Esophagus squamous epithelium (tissue), 5 donors: ENCODE measurements around the gene TICRR. TPM values are rescaled to one million over a fixed set of nuclear protein-coding genes. Genes with fewer than 3 reads are reported as not detected.
"Not testable (repeated sequence)": the region's sequence is repeated elsewhere in the genome, so short reads cannot be mapped to it uniquely, and the experiment has no call there.

Source experiments
- DNase-seq: peaks from one replicate; lab custom pipeline; 2025; lab: John Stamatoyannopoulos, UW
- H3K27ac ChIP-seq, 4 donors: fragments of 200-600 bp; sonication (generic); one replicate each; pipeline ENCODE4 v1.5.1; 2016 to 2019; ENCODE audit warnings: mild to moderate bottlenecking in 1 of 4
- H3K27me3 ChIP-seq, 4 donors: fragments of 200-600 bp; sonication (generic); 1 replicate in 3 of 4; 2 replicates in 1 of 4; pipeline versions ENCODE4 v1.5.1 to v1.6.0; 2017 to 2021; ENCODE audit warnings: antibody characterized with exemption in 1 of 4
- H3K36me3 ChIP-seq, 3 donors: fragments of 200-600 bp; sonication (generic); one replicate each; pipeline ENCODE4 v1.5.1; 2016 to 2019
- H3K4me1 ChIP-seq, 3 donors: fragments of 200-600 bp; sonication (generic); one replicate each; pipeline ENCODE4 v1.5.1; 2017 to 2019
- H3K4me3 ChIP-seq, 4 donors: fragments of 200-600 bp; sonication (generic); 1 replicate in 3 of 4; 2 replicates in 1 of 4; pipeline ENCODE4 v1.5.1; 2016 to 2019; ENCODE audit warnings: mild to moderate bottlenecking in 2 of 4, moderate library complexity in 1 of 4
- H3K9me3 ChIP-seq, 3 donors: fragments of 200-600 bp; sonication (generic); one replicate each; pipeline ENCODE4 v1.5.1; 2016 to 2019
- CTCF ChIP-seq, 6 experiments: fragments of 450-650 bp in 4 of 6; fragments of 200-600 bp in 2 of 6; sonication (generic) in 2 of 6; IDR thresholded peaks; one replicate each; pipeline ENCODE4 v1.5.1; 2016 to 2019; ENCODE audit warnings: antibody characterized with exemption in 6 of 6, mild to moderate bottlenecking in 4 of 6, moderate library complexity in 4 of 6
- POLR2A ChIP-seq, 4 donors: fragments of 450-650 bp; IDR thresholded peaks; one replicate each; pipeline ENCODE4 v1.6.1; 2017; ENCODE audit warnings: antibody characterized with exemption in 4 of 4, mild to moderate bottlenecking in 4 of 4, moderate library complexity in 3 of 4
- WGBS, 2 donors: methylation state at CpG; one replicate each; pipeline ENCODE4 v1.1.5; 2018; 5-methylcytosine and 5-hydroxymethylcytosine counted together
- intact Hi-C: fragments of 100-400 bp; cut with DNase I; formaldehyde crosslinking; loops from one replicate; pipeline ENCODE4 v1.15.0; 2022
- total RNA-seq, 4 donors: library from RNA; depleted of rRNA; stranded (reverse); fragments of >200 nt; gene quantifications; one replicate each; pipeline ENCODE4 v1.1.0, GENCODE V29; 2016
- donor health status: DM: yes; HTN: yes; CAD: no.

TICRR gene
- total RNA-seq, 4 donors from 2014 or later = 8.4 to 33.7 (median 10.1) TPM

GRCh38 chr15:89543389-89543788, 31.9 kb upstream of the TICRR start:
- DNase-seq = no peak
- 84 to 97% methylated on average over 3 to 4 of the region's 4 CpGs for whole genome bisulfite sequencing, 2 donors

GRCh38 chr15:89549138-89549537, 26.1 kb upstream of the TICRR start:
- H3K36me3 ChIP-seq, H3K27me3 ChIP-seq, intact Hi-C loops, DNase-seq, H3K4me3 ChIP-seq, H3K9me3 ChIP-seq: not testable (repeated sequence)
- peak overlapping the region in 3 of 4 donors; percentile 36 to 67 (median 59) for H3K27ac ChIP-seq
- WGBS, 2 donors = 44 to 59% methylated on average over 3 to 4 of the region's 4 CpGs
- peaks cover 0 to 53% (median 0%) of the 10 kb centered on the region in 3 donors for H3K4me1 ChIP-seq

More at GRCh38 chr15:89543389-89543788, 31.9 kb upstream of the TICRR start:
- Histone ChIP-seq H3K27me3 (no peaks in the 10 kb centered on the region), H3K36me3 (no peaks in the 10 kb centered on the region), H3K27ac (peak overlapping the region; percentile 53 to 88 (median 84)), H3K9me3 (peaks cover 0 to under 1% (median 0%) of the 10 kb centered on the region in 3 donors), H3K4me3 (no peak overlapping the region), H3K4me1 (peaks cover 9 to 49% (median 13%) of the 10 kb centered on the region in 3 donors)
- intact Hi-C loops = no loop called here
- TF ChIP-seq POLR2A (IDR thresholded peaks at IDR 0.05) = no peak
- no peak for TF ChIP-seq CTCF (IDR thresholded peaks at IDR 0.05)

- intact Hi-C loops = no loop called here
- whole genome bisulfite sequencing, 2 donors = 50 to 68% methylated on average over 2 of the region's 2 CpGs
Measured at GRCh38 chr15:89550427-89550826, 24.8 kb upstream of the TICRR start.

GRCh38 chr15:89551550-89551949, 23.7 kb upstream of the TICRR start:
- TF ChIP-seq CTCF (IDR thresholded peaks at IDR 0.05) = no peak
- no peak for DNase-seq
- Histone ChIP-seq H3K27me3 (peaks cover 0 to 5% (median 0%) of the 10 kb centered on the region in 4 donors), H3K9me3 (no peaks in the 10 kb centered on the region), H3K36me3 (no peaks in the 10 kb centered on the region), H3K4me3 (no peak overlapping the region), H3K27ac (peak overlapping the region; percentile 60 to 82 (median 70)), H3K4me1 (peaks cover 0 to 56% (median 0%) of the 10 kb centered on the region in 3 donors)
- intact Hi-C loops = no loop called here
- WGBS, 2 donors = 36 to 47% methylated on average over 4 of the region's 4 CpGs

More at GRCh38 chr15:89550427-89550826, 24.8 kb upstream of the TICRR start:
- no peak for TF ChIP-seq POLR2A (IDR thresholded peaks at IDR 0.05)
- no peak for TF ChIP-seq CTCF (IDR thresholded peaks at IDR 0.05)
- Histone ChIP-seq H3K4me3 (no peak overlapping the region), H3K36me3 (no peaks in the 10 kb centered on the region), H3K9me3 (no peaks in the 10 kb centered on the region), H3K27ac (peak overlapping the region in 3 of 4 donors; percentile 68 to 82 (median 71)), H3K4me1 (peaks cover 0 to 53% (median 0%) of the 10 kb centered on the region in 3 donors), H3K27me3 (no peaks in the 10 kb centered on the region)
- DNase-seq = no peak

GRCh38 chr15:89553632-89554031, 21.6 kb upstream of the TICRR start:
- Histone ChIP-seq H3K4me1 (peaks cover 0 to 58% (median 0%) of the 10 kb centered on the region in 3 donors), H3K27me3 (peaks cover 0 to 5% (median 0%) of the 10 kb centered on the region in 4 donors), H3K36me3 (no peaks in the 10 kb centered on the region), H3K27ac (no peak overlapping the region), H3K9me3 (no peaks in the 10 kb centered on the region), H3K4me3 (no peak overlapping the region)
- DNase-seq = no peak
- WGBS, 2 donors = 96% methylated on average over 3 of the region's 3 CpGs; no CpG with 5 or more reads in 1 of the 2 donors
- intact Hi-C loops = no loop called here
- TF ChIP-seq POLR2A (IDR thresholded peaks at IDR 0.05) (no peak), CTCF (IDR thresholded peaks at IDR 0.05) (no peak)
